ENCODE results near the gene OTUB2. TPM values are rescaled to one million over a fixed set of nuclear protein-coding genes. Genes with fewer than 3 reads are reported as not detected.

OTUB2 gene
- total RNA-seq, 2 donors from 2014 or later, result 6.3 to 6.7 TPM

GRCh38 chr14:93977790-93978581 lies 48.2 kb upstream of the OTUB2 start:
- WGBS, 2 experiments (ENCODE audit: insufficient coverage in 1 of 2, insufficient read length in 1 of 2), result 90 to 92% methylated on average over 8 to 10 of the region's 11 CpGs
- H3K36me3 Mint-ChIP-seq (ENCODE audit: low read depth), result no peaks in the 10 kb centered on the region
- H3K9me3 Mint-ChIP-seq, result no peaks in the 10 kb centered on the region
- no peaks in the 10 kb centered on the region for H3K4me1 ChIP-seq (ENCODE audit: control insufficient read depth, insufficient read depth, low read length)
- no peak overlapping the region for H3K9ac ChIP-seq (ENCODE audit: extremely low read depth, low read length, poor library complexity, severe bottlenecking)
- no peaks in the 10 kb centered on the region for H3K36me3 ChIP-seq (ENCODE audit: control insufficient read depth, insufficient read depth, low read length)
- H3K27ac Mint-ChIP-seq, result no peak overlapping the region
- H3K27me3 Mint-ChIP-seq (ENCODE audit: insufficient read depth), result peaks cover 3% of the 10 kb centered on the region
- H3K4me1 Mint-ChIP-seq, result peaks cover 6% of the 10 kb centered on the region
- H3K4me3 Mint-ChIP-seq, result no peak overlapping the region
- no peak overlapping the region for H3K4me3 ChIP-seq (ENCODE audit: low read length)
- no peak overlapping the region for H3K27ac ChIP-seq (ENCODE audit: low read depth, low read length)
- no peak for TF ChIP-seq CTCF (conservative IDR thresholded peaks at IDR 0.05)
- H3K9me3 ChIP-seq (ENCODE audit: control insufficient read depth, low read length), result no peaks in the 10 kb centered on the region
- no peak for DNase-seq
- H3K27me3 ChIP-seq (ENCODE audit: control insufficient read depth, insufficient read depth, low read length, poor library complexity, severe bottlenecking), result no peaks in the 10 kb centered on the region

GRCh38 chr14:93978735-93979134 lies 47.4 kb upstream of the OTUB2 start:
- no peak overlapping the region for H3K9ac ChIP-seq (ENCODE audit: extremely low read depth, low read length, poor library complexity, severe bottlenecking)
- no peaks in the 10 kb centered on the region for H3K36me3 ChIP-seq (ENCODE audit: control insufficient read depth, insufficient read depth, low read length)
- H3K4me1 ChIP-seq (ENCODE audit: control insufficient read depth, insufficient read depth, low read length), result peaks cover under 1% of the 10 kb centered on the region
- no peaks in the 10 kb centered on the region for H3K9me3 ChIP-seq (ENCODE audit: control insufficient read depth, low read length)
- H3K27me3 ChIP-seq (ENCODE audit: control insufficient read depth, insufficient read depth, low read length, poor library complexity, severe bottlenecking), result no peaks in the 10 kb centered on the region
- Mint-ChIP-seq H3K36me3 (ENCODE audit: low read depth) (no peaks in the 10 kb centered on the region), H3K4me1 (peaks cover 6% of the 10 kb centered on the region), H3K4me3 (no peak overlapping the region), H3K27ac (no peak overlapping the region), H3K27me3 (ENCODE audit: insufficient read depth) (peaks cover 3% of the 10 kb centered on the region), H3K9me3 (no peaks in the 10 kb centered on the region)
- no peak overlapping the region for H3K27ac ChIP-seq (ENCODE audit: low read depth, low read length)
- DNase-seq, result no peak
- no peak for TF ChIP-seq CTCF (conservative IDR thresholded peaks at IDR 0.05)
- H3K4me3 ChIP-seq (ENCODE audit: low read length), result no peak overlapping the region
- whole genome bisulfite sequencing, 2 experiments (ENCODE audit: insufficient coverage in 1 of 2, insufficient read length in 1 of 2), result 83 to 86% methylated on average over 2 to 4 of the region's 4 CpGs

- Histone ChIP-seq H3K27ac (ENCODE audit: low read depth, low read length) (no peak overlapping the region), H3K9me3 (ENCODE audit: control insufficient read depth, low read length) (no peaks in the 10 kb centered on the region), H3K4me3 (ENCODE audit: low read length) (no peak overlapping the region), H3K36me3 (ENCODE audit: control insufficient read depth, insufficient read depth, low read length) (no peaks in the 10 kb centered on the region), H3K27me3 (ENCODE audit: control insufficient read depth, insufficient read depth, low read length, poor library complexity, severe bottlenecking) (no peaks in the 10 kb centered on the region), H3K4me1 (ENCODE audit: control insufficient read depth, insufficient read depth, low read length) (peaks cover 7% of the 10 kb centered on the region), H3K9ac (ENCODE audit: extremely low read depth, low read length, poor library complexity, severe bottlenecking) (no peak overlapping the region)
- Mint-ChIP-seq H3K27me3 (ENCODE audit: insufficient read depth) (no peaks in the 10 kb centered on the region), H3K4me1 (peaks cover 9% of the 10 kb centered on the region), H3K4me3 (no peak overlapping the region), H3K36me3 (ENCODE audit: low read depth) (no peaks in the 10 kb centered on the region), H3K27ac (no peak overlapping the region), H3K9me3 (no peaks in the 10 kb centered on the region)
- no peak for TF ChIP-seq CTCF (conservative IDR thresholded peaks at IDR 0.05)
- no peak for DNase-seq
- 91% methylated on average over 8 to 11 of the region's 11 CpGs for WGBS, 2 experiments (ENCODE audit: insufficient coverage in 1 of 2, insufficient read length in 1 of 2)
These were observed 45.5 kb upstream of the OTUB2 start for GRCh38 chr14:93980456-93981201.

All from endodermal cell (in vitro differentiated cells).